ENCODE data around the gene NNAT. TPM values are rescaled to one million over a fixed set of nuclear protein-coding genes. Genes with fewer than 3 reads are reported as not detected.

Gene NNAT
- total RNA-seq, 1 donor from 2014 or later = 0.43 TPM

- H3K4me3 ChIP-seq = no peak overlapping the region
- no peaks in the 10 kb centered on the region for H3K27me3 ChIP-seq
- no peaks in the 10 kb centered on the region for H3K36me3 ChIP-seq
- ATAC-seq (no peak), DNase-seq (no peak)
- no peak for TF ChIP-seq CTCF (IDR thresholded peaks at IDR 0.05)
- no peak overlapping the region for H3K27ac ChIP-seq
- H3K4me1 ChIP-seq = no peaks in the 10 kb centered on the region
- H3K9me3 ChIP-seq = no peaks in the 10 kb centered on the region
- intact Hi-C loops (cut with DNase I) = no loop called here
Measured at GRCh38 chr20:37494796-37495195, 26.3 kb upstream of the NNAT start.

- ATAC-seq (no peak), DNase-seq (no peak)
- H3K27ac ChIP-seq = no peak overlapping the region
- intact Hi-C loops (cut with DNase I) = no loop called here
- H3K9me3 ChIP-seq = no peaks in the 10 kb centered on the region
- TF ChIP-seq CTCF (IDR thresholded peaks at IDR 0.05) = no peak
- no peak overlapping the region for H3K4me3 ChIP-seq
- no peaks in the 10 kb centered on the region for H3K4me1 ChIP-seq
- no peaks in the 10 kb centered on the region for H3K36me3 ChIP-seq
- H3K27me3 ChIP-seq = no peaks in the 10 kb centered on the region
Measured at GRCh38 chr20:37498066-37498665, 22.9 kb upstream of the NNAT start.

GRCh38 chr20:37500311-37500710 lies 20.7 kb upstream of the NNAT start:
- Histone ChIP-seq H3K4me3 (no peak overlapping the region), H3K27ac (no peak overlapping the region), H3K4me1 (no peaks in the 10 kb centered on the region), H3K36me3 (no peaks in the 10 kb centered on the region), H3K27me3 (no peaks in the 10 kb centered on the region), H3K9me3 (no peaks in the 10 kb centered on the region)
- ATAC-seq (no peak), DNase-seq (no peak)
- TF ChIP-seq CTCF (IDR thresholded peaks at IDR 0.05) = no peak
- intact Hi-C loops (cut with DNase I) = no loop called here

GRCh38 chr20:37501940-37502339 lies 19.1 kb upstream of the NNAT start:
- no peaks in the 10 kb centered on the region for H3K36me3 ChIP-seq
- no peak overlapping the region for H3K27ac ChIP-seq
- no peaks in the 10 kb centered on the region for H3K27me3 ChIP-seq
- intact Hi-C loops (cut with DNase I) = no loop called here
- H3K4me3 ChIP-seq = no peak overlapping the region
- H3K9me3 ChIP-seq = no peaks in the 10 kb centered on the region
- DNase-seq (no peak), ATAC-seq (no peak)
- no peaks in the 10 kb centered on the region for H3K4me1 ChIP-seq
- no peak for TF ChIP-seq CTCF (IDR thresholded peaks at IDR 0.05)

GRCh38 chr20:37502654-37503053 lies 18.4 kb upstream of the NNAT start:
- ATAC-seq (no peak), DNase-seq (no peak)
- TF ChIP-seq CTCF (IDR thresholded peaks at IDR 0.05) = no peak
- no peaks in the 10 kb centered on the region for H3K27me3 ChIP-seq
- no peaks in the 10 kb centered on the region for H3K36me3 ChIP-seq
- H3K27ac ChIP-seq = no peak overlapping the region
- no peaks in the 10 kb centered on the region for H3K9me3 ChIP-seq
- intact Hi-C loops (cut with DNase I) = no loop called here
- H3K4me3 ChIP-seq = no peak overlapping the region
- no peaks in the 10 kb centered on the region for H3K4me1 ChIP-seq
